Keratinocyte (primary cell): ENCODE results near the gene KLK1. TPM values are rescaled to one million over a fixed set of nuclear protein-coding genes. Genes with fewer than 3 reads are reported as not detected.
A peak's percentile ranks its signal among the peaks of the same experiment; 100 is the strongest.

Source experiments
- DNase-seq: peaks from one replicate; pipeline ENCODE4 v3.0.0-alpha.2; 2011; ENCODE audit warnings: low read depth, missing footprints, low spot score
- FAIRE-seq: peaks from 2 replicates; lab custom pipeline; 2011; peaks lifted over from hg19 to GRCh38; lab: Jason Lieb, UNC
- H2AFZ ChIP-seq: 2 replicates; pipeline ENCODE4 v1.6.0; 2012; ENCODE audit warnings: low read length, control low read depth, inconsistent platforms; ENCODE audit not compliant: control insufficient read depth
- H3K27ac ChIP-seq: 2 replicates; pipeline ENCODE4 v1.5.1; 2011; ENCODE audit warnings: low read length; ENCODE audit not compliant: control insufficient read depth, insufficient read depth
- H3K27me3 ChIP-seq: 3 replicates; pipeline ENCODE4 v1.6.0; 2011; ENCODE audit warnings: low read length; ENCODE audit not compliant: control insufficient read depth, insufficient read depth; ENCODE audit errors: extremely low read depth
- H3K36me3 ChIP-seq, 2 experiments: 2 replicates in 1 of 2; 3 replicates in 1 of 2; pipeline ENCODE4 v1.5.1; 2011; ENCODE audit warnings: low read length in 2 of 2, mild to moderate bottlenecking in 1 of 2; ENCODE audit not compliant: control insufficient read depth in 2 of 2, insufficient read depth in 2 of 2; ENCODE audit errors: extremely low read depth in 1 of 2
- H3K4me1 ChIP-seq: 3 replicates; pipeline ENCODE4 v1.5.1; 2011; ENCODE audit warnings: low read length; ENCODE audit not compliant: control insufficient read depth, insufficient read depth; ENCODE audit errors: extremely low read depth
- H3K4me2 ChIP-seq: 3 replicates; pipeline ENCODE4 v1.6.0; 2011; ENCODE audit warnings: low read depth, low read length; ENCODE audit not compliant: control insufficient read depth, insufficient read depth; ENCODE audit errors: extremely low read depth
- H3K4me3 ChIP-seq, 3 experiments: fragments of 200-600 bp in 1 of 3; sonication (generic) in 1 of 3; 2 replicates in 2 of 3; 3 replicates in 1 of 3; pipeline ENCODE4 v1.5.1; 2011 to 2016; ENCODE audit warnings: low read length in 3 of 3, mild to moderate bottlenecking in 3 of 3, control low read depth in 2 of 3, inconsistent platforms in 1 of 3, low read depth in 1 of 3, mixed read lengths in 1 of 3, mixed run types in 1 of 3, moderate library complexity in 1 of 3; ENCODE audit not compliant: control insufficient read depth in 2 of 3, insufficient read depth in 2 of 3; ENCODE audit errors: extremely low read depth in 1 of 3
- H3K79me2 ChIP-seq: 2 replicates; pipeline ENCODE4 v1.6.0; 2012; ENCODE audit warnings: low read length; ENCODE audit not compliant: control insufficient read depth, insufficient read depth
- H3K9ac ChIP-seq: 3 replicates; pipeline ENCODE4 v1.6.0; 2011; ENCODE audit warnings: low read length; ENCODE audit not compliant: control insufficient read depth, insufficient read depth; ENCODE audit errors: extremely low read depth
- H3K9me1 ChIP-seq: 3 replicates; pipeline ENCODE4 v1.6.0; 2011; ENCODE audit warnings: low read length; ENCODE audit not compliant: control insufficient read depth, insufficient read depth; ENCODE audit errors: extremely low read depth
- H3K9me3 ChIP-seq: 2 replicates; pipeline ENCODE4 v1.5.1; 2012; ENCODE audit warnings: low read depth, low read length; ENCODE audit not compliant: control insufficient read depth
- H4K20me1 ChIP-seq: 3 replicates; pipeline ENCODE4 v1.6.0; 2011; ENCODE audit warnings: low read length; ENCODE audit not compliant: control insufficient read depth, insufficient read depth; ENCODE audit errors: extremely low read depth
- CTCF ChIP-seq, 3 experiments: IDR thresholded peaks in 1 of 3; conservative IDR thresholded peaks in 1 of 3; optimal IDR thresholded peaks in 1 of 3; 2 replicates in 2 of 3; 3 replicates in 1 of 3; pipeline versions ENCODE3 to v1.5.1; 2011; ENCODE audit warnings: low read length in 3 of 3, mild to moderate bottlenecking in 3 of 3, moderate library complexity in 2 of 3, control low read depth in 1 of 3, inconsistent platforms in 1 of 3; ENCODE audit not compliant: insufficient read depth in 2 of 3; ENCODE audit errors: extremely low read depth in 1 of 3
- EZH2 ChIP-seq: IDR thresholded peaks from one replicate; pipeline ENCODE4 v1.6.1; 2012; ENCODE audit warnings: inconsistent platforms, mild to moderate bottlenecking, low read length, moderate library complexity
- dilution Hi-C: fragments of 300-500 bp; cut with MboI; formaldehyde crosslinking; loops from one replicate; pipeline ENCODE4 v1.7.0; 2020; ENCODE audit warnings: low sequenced_read_pairs; ENCODE audit not compliant: extremely low pct_ligation_motif_present
- polyA plus RNA-seq, 5 experiments: library from polyadenylated mRNA; depleted of rRNA in 3 of 5; stranded (reverse) in 3 of 5; stranded (forward) in 1 of 5; unstranded in 1 of 5; fragments of >200 nt; gene quantifications; 1 replicate in 1 of 5; 2 replicates in 3 of 5; 3 replicates in 1 of 5; pipeline versions ENCODE4 v1.2.1 to v1.2.3, GENCODE V29; 2011 to 2012; ENCODE audit warnings: missing spikeins in 2 of 5, low read depth in 1 of 5, low replicate concordance in 1 of 5

Gene KLK1
- polyA plus RNA-seq, 1 donor (not counting 4 experiments of a cell fraction or from before 2014, with no cell fraction given), result 0.31 TPM

- H2AFZ ChIP-seq, result no peak overlapping the region
- H3K79me2 ChIP-seq, result peaks cover 22% of the 10 kb centered on the region
- H3K9ac ChIP-seq, result no peak overlapping the region
- no peak overlapping the region for H3K4me2 ChIP-seq
- H3K27me3 ChIP-seq, result no peaks in the 10 kb centered on the region
- peaks cover 36% of the 10 kb centered on the region for H4K20me1 ChIP-seq
- TF ChIP-seq CTCF (optimal IDR thresholded peaks at IDR 0.05 in 1 of 3, IDR thresholded peaks at IDR 0.05 in 1 of 3, conservative IDR thresholded peaks at IDR 0.05 in 1 of 3; ENCODE audit: extremely low read depth in 1 of 3, insufficient read depth in 2 of 3, low read length in 3 of 3), result peak in 2 of 3 experiments; percentile 48 to 50
- no peak for TF ChIP-seq EZH2
- H3K4me3 ChIP-seq, result no peak overlapping the region
- H3K27ac ChIP-seq, result no peak overlapping the region
- no peaks in the 10 kb centered on the region for H3K4me1 ChIP-seq
- H3K9me3 ChIP-seq, result no peaks in the 10 kb centered on the region
- peaks cover 21 to 33% of the 10 kb centered on the region in 2 experiments for H3K36me3 ChIP-seq
- FAIRE-seq (no peak), DNase-seq (no peak)
- H3K9me1 ChIP-seq, result no peaks in the 10 kb centered on the region
- dilution Hi-C loops, result no loop called here
Measured at GRCh38 chr19:50794876-50795663, 28.5 kb downstream of the KLK1 start.

- Histone ChIP-seq H3K4me3 (no peak overlapping the region), H3K27ac (no peak overlapping the region), H3K9ac (no peak overlapping the region), H3K4me1 (no peaks in the 10 kb centered on the region), H2AFZ (no peak overlapping the region), H3K27me3 (no peaks in the 10 kb centered on the region), H4K20me1 (peaks cover 30% of the 10 kb centered on the region), H3K36me3 (peaks cover 19 to 25% of the 10 kb centered on the region in 2 experiments), H3K9me1 (no peaks in the 10 kb centered on the region), H3K9me3 (no peaks in the 10 kb centered on the region), H3K79me2 (peaks cover 14% of the 10 kb centered on the region), H3K4me2 (no peak overlapping the region)
- TF ChIP-seq CTCF (optimal IDR thresholded peaks at IDR 0.05 in 1 of 3, IDR thresholded peaks at IDR 0.05 in 1 of 3, conservative IDR thresholded peaks at IDR 0.05 in 1 of 3; ENCODE audit: extremely low read depth in 1 of 3, insufficient read depth in 2 of 3, low read length in 3 of 3) (peak; percentile 24 to 31 (median 25)), EZH2 (no peak)
- no peak for FAIRE-seq
- dilution Hi-C loops, result no loop called here
- no peak for DNase-seq
Measured at GRCh38 chr19:50794074-50794875, 29.3 kb downstream of the KLK1 start.
